Anterior cingulate cortex (tissue), 58 donors: ENCODE results near the gene RASGRP2.

Experiments used
- DNase-seq, 58 donors: peaks; one replicate each; lab custom pipeline; 2025; lab: John Stamatoyannopoulos, UW

RASGRP2 gene

DNA sequence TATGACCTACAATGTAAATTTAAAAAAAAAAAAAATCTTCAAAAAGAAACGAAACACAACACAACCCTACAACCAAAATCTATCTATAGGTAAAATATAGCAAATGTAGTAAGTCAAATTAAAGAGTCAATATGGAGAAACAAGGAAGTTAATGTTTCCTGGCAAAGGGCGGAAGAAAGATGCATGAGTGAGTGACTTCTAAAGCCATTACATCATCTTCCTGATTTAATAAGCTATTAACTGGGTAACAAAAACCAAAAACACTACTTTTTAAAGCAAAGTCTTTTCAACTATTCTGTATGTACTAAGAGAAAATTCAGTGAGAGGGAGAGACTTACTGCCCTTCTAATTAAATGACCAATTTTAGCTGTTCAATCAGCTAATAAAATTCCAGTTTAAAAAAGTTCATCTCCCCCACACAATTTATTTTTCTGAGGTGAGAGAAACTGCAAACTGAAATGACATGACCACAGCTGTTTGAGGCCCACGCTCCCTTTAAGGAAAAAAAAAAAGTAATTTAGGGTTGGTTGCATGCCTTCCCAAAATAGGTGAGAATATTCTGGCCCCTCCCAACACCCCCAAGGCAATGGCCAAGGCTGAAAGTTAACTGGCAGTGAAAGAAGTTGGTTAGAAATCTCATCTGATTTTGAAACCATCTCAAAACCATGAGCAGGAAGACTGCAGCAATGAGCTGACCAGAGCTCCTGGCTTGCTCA is 28.5 kb upstream of the RASGRP2 start:
- no peak for DNase-seq

DNA sequence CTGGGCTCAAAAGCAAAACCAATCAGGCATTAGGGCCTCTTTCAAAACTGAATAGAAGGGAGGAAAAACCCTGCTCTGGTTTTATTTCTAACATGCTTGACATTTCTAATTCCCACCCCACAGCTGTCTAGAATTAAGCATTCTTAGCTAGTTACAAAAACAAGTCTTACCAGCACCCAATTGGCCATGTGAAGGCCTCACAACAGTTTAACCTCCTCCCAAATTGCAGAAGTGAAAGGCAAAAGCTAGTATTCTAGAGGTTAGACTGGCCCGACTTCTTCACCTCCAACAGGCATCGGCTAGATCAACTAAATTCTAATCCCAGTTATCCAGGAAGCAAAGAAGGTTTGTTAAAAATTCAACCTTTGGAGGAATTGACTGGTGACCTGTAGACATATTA is 27.9 kb upstream of the RASGRP2 start:
- DNase-seq = no peak

DNA sequence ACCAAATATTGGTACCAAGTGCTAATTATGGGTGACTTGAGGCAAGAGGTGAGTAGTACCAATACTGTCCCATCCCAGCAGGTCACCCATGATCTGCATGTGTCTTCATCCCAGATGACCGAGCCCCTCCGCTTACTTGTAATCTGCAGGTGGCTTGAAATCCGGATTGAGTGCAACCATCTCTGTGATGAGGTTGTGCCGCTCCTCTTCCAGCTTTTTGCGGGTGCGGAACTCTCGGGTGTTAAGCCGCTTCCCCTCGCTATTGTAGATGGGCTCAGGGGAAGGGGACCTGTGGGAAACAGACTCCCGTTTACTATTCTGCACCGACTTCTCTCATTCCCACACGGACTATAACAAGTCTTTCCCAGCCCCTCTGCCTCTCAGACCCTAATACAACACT is 26.2 kb upstream of the RASGRP2 start:
- no peak for DNase-seq

DNA sequence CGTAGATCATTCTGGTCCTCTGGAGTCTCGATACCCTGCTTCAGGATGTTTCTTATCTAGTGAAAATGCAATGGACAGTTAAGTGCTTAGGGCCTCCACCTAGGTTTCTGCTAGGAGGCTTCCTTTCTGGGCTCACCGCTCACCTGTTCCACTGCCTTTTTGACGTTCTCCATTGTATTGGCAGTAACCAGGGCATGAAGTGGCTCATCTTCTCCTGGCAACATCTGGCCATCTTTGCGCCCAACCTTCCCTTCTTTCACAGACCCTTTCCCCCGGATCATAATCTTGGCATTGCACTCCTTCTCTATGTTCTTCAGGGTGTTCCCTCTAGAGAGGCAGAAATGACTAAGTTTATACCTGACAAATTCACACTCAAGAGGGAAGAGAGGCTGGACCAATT is 25.3 kb upstream of the RASGRP2 start:
- no peak for DNase-seq

DNA sequence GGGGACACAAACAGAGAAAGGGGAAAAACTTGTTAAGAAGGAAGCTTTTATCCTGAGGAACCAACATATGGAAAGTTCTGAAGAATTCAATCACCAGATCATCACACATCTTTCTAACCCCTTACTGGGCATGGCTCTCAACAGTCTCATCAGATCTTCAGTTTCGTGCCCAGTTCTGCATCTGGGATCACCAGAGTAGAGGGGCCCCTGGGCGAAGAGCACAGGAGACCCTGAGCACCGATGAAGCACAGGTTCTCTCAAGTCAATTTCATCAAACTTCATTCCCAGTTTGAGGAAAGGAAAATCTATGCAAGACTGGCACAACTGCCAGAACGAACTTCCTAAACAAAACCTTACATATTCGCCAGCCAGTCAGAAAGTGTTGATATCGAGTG is 24.4 kb upstream of the RASGRP2 start:
- no peak for DNase-seq

DNA sequence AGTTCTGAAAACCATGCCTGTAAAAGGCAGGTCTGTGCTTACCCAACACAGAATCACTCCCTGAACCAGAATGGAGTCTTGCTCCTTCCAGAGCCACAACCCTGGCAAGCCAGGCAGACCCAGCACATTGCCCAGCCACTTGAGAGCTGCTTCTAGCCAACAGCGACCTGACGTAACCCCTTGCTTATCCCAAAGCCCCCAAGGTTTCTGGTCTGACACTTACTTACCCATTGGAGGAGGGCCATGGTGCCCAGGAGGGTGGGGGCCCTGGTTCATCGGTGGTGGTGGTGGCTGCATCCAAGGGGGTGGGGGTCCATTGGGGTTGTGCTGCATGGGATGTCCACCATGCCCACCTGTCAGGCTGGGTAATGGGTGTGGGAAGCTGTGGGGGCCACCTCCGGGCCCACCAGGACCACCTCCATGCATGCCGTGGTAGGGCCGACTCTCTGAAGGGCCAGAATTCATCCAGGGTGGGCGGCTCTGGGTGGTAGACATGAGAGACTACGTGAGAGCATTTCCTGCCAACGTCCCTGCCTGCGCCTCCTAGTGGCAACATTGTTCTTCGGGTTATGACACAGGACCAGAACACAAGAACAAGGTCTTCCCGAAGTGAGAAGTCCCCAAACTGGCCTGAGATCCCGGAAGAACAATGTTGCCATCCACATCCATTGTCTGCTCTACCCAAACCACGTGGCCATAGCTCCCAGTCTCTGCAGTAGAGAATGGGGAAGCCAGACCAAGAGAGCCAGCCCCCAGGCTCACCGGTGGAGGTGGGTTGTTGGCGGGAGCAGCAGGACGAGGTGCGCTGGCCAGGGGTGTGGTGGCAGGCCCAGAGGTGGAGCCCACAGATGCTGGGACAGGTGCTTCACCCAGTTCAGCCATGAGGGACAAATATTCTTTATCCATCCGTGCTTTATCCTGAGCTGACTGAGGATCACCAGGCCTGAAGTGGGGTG is 23.7 kb upstream of the RASGRP2 start:
- peak in 17 of 58 donors; percentile 10 to 77 (median 33) for DNase-seq

DNA sequence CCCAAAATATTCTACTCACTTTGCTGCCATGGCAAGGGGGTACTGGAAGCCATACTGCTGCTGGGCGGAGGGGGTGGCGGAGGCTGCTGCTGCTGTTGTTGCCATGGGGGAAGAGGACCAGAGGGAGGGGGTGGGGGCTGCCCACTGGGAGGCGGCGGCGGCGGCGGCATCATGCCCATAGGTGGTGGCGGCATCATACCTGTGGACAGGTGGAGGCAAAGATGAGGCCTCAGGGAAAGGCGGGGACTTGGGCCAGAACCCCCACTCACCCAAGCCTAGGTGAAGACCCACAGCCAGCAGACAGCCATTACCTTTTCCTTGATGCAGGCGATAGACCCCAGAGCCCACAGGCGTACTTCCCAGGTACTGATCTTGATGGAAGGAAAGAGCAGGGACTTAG is 22.9 kb upstream of the RASGRP2 start:
- DNase-seq = no peak

DNA sequence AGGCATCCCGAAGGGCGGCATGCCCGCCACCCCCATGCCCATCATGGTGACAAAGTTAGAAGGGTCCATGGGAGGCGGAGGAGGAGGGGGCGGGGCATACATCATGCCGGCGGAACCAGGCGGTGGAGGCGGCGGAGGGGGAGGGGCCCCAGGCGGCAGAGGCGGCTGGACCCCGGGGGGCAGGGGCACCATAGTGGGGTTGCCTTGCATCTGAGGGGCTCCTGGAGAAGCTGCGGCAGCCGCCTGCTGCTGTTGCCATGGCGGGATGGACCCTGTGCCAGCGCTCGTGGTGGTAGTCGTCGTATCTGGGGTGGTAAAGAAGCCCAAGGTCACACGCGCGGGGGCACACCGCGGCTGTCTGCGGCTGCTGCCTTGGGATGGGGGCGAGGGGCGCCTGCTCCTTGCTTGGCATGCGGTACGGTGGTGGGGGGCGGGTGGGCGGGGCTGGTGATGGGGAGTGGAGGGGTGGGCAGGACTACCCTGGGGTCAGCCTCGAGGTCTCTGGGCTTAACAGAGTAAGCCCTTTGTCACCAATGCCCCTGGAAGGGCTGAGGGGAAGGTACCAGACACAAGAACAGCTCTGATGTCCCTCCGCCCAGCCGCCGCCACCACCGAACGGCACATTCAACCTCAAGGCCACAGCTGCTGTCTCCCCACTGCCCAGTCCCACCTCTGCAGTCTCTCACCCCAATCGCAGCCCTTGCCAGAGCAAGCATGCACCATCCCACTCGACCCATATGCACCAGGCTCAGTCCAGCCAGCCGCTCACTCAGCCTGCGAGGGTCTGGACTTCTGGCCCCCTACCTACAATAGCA is 22.1 kb upstream of the RASGRP2 start:
- DNase-seq = no peak

DNA sequence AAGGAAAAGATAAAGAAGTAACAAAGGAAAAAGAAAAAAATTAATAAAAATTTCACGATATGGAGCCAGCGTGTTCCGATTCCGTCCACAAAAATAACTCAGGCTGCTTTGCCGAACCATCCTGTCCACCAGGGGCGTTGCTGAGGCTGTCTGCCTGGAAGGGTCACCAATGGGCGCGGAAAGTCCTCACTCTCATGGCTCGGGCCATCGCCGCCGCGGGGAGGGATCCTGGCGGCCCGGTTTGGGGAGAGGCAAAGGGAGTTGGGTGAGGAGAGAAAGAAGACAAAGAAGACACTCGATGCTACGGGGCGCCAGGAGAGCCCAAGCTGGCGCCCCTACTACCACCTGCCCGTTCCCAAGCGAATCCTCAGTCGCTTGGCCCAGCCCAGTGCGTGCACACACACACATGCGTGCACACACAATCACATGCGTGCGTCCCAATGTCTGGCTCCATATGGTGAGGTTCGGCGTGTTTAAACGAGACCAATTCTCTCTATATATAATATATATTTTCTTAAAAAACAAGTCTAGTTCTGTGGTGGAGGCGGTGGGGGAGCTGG is 21.4 kb upstream of the RASGRP2 start:
- peak in 3 of 58 donors; percentile 12 to 23 (median 21) for DNase-seq

DNA sequence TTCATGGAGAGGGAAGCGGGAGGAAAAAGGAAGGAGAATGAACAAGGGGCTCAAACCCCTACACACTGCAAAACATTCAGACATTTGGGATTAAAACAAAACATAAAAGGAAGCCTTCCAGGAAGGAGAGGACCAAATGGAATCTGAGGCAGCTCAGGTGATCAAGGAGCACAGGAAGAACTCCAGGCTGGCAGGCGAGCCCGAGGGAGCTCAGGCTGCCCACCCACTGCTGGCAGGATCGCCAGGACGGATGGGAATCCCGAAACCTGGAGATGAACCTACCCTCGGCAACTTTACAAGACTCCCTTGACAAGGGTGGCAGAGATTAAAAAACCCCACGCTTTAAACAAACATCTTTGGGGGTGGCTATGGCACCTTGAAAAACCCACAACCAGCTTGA is 20.8 kb upstream of the RASGRP2 start:
- no peak for DNase-seq

DNA sequence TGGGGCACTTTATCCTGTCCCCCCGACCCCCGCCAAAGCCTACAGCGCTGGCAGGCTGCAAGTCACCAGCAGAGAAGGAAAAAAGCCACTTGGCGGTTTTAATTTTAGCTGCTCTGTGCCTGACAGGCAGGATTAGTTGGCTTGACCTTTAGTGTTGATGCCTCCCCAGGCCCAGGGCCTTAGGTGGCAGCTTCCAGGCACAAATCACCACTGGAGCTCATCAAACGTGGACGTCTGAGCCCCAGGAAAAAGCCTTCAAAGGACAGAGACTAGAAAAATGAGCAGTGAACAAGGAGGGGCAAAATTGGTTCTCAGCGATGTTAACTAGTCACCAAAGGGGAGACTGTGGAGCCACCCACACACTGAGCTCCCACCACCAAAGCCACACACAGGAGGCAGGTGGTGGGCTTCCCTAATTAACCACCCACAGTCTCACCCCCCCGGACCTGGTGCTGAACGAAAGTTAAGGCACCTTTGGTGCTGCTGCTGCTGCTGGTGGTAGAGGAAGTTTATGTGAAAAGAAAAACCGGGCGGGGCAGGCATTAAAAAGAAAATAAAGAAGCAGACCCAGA is 20.2 kb upstream of the RASGRP2 start:
- no peak for DNase-seq

DNA sequence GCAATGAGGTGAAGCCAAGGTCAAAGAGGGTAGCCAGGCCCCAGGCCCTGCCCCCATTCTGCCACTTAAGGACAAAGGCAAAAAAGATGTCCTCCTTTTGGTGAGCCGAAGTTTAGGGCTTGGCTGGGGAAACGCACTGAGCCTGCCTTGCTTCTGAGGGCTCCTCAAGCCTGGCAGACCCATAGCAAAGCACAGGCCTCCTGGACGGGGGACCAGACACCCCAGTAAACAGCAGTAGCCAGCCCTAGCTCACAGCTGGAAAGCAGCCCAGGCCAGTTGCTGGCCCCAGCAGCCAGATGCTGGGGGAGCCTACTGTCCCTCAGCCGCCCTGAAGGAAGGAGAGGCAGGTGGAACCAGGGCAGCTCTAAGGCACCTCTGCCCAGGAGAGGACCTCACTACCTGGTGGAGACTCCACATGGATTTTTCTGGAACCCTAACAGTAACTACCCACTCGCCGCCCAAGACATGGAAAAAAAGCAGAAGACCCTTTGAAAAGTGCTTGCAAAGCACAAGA is 19.6 kb upstream of the RASGRP2 start:
- DNase-seq = peak in 9 of 58 donors; percentile 16 to 69 (median 48)

DNA sequence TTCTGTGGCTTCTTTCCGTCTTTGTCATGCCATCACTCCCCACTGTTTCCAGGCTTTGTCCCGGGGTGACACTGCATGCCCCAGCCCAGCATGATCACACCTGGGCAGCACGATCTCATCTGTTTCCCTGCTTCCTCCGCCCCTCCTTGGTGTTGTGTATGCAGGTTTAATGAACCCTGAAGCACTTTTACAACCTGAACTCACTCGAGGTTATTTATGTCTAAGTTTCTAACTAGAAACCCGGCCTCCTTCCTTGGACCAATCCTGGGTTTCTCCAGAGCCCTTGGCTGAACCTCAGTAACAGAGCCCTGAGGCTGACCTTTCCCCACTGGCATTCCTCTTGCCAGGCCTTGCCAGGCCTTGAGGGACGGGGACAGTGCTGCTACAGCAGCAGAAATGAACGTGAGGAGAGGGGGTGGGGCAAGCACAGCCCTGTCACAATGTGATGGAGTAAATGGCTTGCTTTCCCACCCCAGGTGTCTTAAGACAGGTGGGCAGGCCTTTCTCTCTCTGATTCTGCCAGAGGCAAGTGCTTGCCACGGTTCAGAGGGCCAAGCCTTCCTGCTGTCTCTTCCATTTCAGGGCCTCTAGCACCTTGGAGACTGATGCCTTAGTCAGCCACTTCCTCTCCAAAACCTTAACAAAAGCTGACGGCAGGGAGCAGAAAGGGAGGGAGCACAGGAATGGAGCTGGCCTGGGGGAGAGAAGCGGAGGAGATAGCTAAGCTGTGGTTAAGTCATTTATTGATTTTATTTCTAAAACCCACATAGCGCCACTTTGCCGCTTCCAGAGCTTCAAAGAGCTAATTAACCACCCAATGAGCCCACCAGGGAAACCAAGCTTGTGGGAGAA is 19.0 kb upstream of the RASGRP2 start:
- peak in 6 of 58 donors; percentile 31 to 59 (median 44) for DNase-seq

DNA sequence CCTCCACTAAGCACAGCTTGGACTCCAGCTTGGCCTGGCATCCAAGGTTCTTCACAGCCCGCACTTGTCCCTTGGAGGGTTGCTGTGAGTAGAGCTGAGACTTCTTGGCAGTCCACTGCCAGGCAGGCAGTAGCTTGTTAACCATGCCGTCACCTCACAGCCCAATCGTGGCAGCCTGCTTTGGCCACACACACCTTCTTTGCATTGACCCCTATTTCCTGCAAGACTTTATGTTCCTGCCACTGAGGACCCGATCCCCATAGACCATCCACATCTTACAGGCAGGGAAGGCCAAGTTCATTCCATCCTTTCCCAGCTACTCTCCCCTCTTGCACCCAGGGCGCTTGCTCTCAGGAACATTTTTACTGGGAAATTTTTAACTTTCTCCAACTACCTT is 18.3 kb upstream of the RASGRP2 start:
- peak in 21 of 58 donors; percentile 6 to 72 (median 43) for DNase-seq

DNA sequence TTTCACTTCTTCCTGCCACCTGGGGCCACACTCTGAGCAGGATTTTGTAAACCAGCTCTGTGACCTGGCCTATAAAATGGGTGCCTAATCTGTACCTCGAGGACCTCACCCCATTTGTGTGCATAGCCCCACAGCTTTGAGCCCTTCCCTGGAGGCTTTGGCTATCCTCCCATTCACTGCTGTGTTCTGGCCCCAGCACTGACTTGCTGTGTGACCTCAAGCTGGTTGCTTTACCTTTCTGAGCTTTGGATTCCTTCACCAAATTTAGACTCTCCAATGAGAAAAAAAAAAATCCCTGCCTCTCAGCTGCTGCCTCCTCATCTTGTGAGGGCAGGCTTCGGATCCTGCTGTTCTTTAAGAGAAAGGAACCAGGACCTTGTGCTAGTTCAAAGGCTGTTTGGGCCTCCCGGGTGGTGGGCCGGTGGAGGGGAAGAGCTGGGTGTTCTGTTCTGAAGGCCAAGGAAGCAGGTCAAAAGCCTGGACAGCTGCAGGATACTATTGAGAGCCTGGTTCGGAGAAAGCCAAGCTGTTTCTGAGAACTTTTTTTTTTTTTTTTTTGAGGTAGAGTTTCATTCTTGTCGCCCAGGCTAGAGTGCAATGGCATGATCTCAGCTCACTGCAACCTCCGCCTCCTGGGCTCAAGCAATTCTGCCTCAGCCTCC is 16.9 kb upstream of the RASGRP2 start:
- no peak for DNase-seq

DNA sequence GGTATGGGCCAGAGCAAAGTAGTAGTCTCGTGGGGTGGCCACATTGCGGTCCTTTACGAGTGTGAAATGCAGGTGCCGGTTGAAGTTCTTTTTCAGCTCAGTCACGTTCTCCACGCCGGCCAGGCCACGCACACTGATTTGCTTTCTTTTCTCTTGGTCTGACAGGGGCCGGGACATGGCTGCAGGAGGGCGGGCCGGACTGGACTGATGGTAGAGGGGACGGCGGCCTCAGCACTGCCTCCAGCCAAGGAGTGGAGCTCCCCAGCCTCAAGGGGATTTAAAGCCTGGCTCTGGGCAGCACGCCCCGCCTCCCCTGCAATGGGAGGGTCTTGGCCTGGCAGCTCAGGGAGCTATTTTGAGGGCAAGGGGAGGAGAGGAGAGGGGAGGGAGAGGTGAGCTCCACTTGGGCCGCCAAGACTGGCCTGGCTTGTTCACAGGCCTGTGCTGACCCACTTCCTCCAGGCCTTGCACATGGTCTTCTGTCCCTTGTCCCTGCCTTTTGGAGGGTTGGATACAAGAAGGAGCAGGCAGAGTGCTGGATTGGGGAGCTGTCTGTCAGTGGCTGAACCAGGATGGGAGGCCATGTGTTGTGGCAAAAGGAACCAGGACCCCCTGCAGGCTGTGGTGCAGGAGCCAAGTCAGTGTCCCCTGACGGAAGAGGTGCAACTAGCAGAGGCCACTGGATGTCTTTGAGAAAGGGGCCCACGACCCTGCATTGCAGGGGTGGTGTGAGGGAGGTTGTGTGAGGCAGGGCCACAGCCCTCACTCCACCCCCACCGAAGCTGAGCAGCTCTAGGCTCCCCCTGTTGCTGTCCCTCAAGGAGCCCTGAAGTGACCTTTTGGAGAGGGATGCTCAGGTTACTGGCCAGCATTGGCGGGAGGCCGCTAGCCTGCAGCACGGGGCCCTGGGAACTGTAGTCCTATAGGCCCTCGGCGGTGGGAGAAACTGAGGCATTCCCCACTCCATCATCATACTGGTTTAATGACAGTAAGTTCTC is 16.1 kb upstream of the RASGRP2 start, which contains the start of gene PYGM:
TSS of gene PYGM (minus strand) at position 253 of the 998 bp plus-strand sequence. CDS start at position 177, 76 bp downstream.
- peak in 47 of 58 donors; percentile 24 to 86 (median 60) for DNase-seq
